ENCODE results near the gene CALML5. TPM values are rescaled to one million over a fixed set of nuclear protein-coding genes. Genes with fewer than 3 reads are reported as not detected.
A peak's percentile ranks its signal among the peaks of the same experiment; 100 is the strongest.

Gene CALML5
- total RNA-seq, 2 donors from 2014 or later = not detected

GRCh38 chr10:5458949-5459747 is 40.2 kb downstream of the CALML5 start:
- no peak for ATAC-seq
- intact Hi-C loops (cut with DNase I) = no loop called here

DNA sequence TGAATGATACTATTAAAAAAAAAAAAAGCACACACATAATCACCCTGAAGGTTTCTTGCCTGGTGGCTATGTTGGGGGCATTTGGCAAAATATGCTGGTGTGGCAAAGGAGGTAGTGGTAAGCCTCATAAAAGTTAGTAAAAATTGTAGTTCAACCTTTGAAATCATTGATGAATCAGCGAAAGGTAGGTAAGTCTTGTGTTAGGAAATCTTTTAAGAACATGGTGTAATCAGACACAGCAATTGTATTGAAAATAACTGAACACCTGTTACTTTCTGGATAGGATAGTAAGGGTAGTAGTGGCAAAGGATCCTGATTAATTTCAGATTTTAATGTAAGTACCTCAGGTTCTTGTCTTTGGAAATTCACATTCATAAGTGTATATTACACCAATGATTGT is 40.9 kb downstream of the CALML5 start:
- intact Hi-C loops (cut with DNase I) = no loop called here
- no peak for DNase-seq
- ATAC-seq = no peak

More at GRCh38 chr10:5458949-5459747, 40.2 kb downstream of the CALML5 start:
- DNase-seq = no peak

GRCh38 chr10:5457741-5458140 is 41.6 kb downstream of the CALML5 start:
- DNase-seq (no peak), ATAC-seq (no peak)
- intact Hi-C loops (cut with DNase I) = no loop called here

- intact Hi-C loops (cut with DNase I) = no loop called here
- ATAC-seq (no peak), DNase-seq (no peak)
Observed at GRCh38 chr10:5456563-5456962, 42.8 kb downstream of the CALML5 start.

DNA sequence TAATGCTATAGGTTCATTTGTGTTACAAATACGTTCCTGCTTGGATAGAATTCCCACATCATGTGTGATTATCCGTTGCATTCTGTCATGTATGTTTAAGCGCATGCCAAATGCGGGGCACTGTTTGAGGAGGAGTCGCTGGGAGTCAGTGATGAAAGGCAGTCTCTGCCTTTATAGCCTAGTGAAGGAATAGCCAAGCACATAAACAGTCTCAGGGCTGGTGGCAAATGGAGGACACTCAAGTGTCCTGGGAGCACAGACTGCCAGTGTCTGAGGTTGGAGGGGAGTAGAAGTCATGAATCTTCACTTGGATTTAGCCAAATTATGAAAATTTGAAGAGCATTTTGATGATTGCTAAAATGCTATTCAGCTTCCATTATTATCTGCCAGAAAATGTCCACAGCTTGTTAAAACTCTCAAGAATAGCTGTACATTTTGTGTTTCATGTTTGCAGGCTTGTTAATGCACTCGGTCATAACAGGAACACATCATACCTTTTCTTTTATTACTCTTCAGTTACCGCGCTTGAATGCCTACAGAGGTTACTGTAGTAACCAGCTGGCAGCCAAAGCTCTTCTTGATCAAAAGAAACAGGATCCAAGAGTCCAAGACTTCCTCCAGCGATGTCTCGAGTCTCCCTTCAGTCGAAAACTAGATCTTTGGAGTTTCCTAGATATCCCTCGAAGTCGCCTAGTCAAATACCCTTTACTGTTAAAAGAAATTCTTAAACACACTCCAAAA is 45.5 kb downstream of the CALML5 start:
- no peak for DNase-seq
- ATAC-seq = no peak
- intact Hi-C loops (cut with DNase I) = no loop called here

DNA sequence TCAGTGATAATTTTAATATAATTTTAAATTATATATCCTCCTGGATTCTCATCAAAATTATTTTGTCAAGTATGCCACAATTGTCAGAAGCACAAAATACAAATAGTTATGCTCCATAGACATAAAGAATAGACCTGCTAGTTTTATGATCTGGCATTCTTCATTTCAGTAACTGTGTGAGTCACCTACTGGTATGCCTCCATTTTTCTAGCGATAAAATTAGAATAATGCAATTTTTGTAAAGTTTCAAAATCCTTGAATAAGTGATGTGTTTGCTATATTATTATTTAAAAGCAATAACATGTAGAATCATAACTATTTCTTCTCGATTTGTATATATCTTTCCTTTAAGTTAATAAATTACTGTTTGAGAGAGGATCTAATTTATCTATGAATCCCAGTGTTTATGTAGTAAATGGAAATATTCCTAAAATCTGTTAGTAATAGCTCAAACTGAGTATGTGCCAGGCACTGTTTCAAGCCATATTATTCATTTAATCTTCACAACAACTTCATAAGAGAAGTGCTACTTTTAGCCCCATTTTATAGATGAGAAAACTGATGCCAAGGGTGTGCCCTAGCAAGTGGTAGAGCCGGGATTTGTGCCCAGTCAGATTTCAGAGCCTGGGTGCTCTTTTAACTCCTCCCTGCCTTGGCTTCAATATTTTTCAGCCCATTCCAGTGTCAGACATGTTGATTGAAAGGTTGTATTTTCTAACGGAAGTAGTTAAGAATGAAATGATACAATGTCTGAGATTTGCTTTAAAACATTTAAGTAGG is 48.6 kb downstream of the CALML5 start:
- intact Hi-C loops (cut with DNase I) = no loop called here
- DNase-seq (no peak), ATAC-seq (no peak)

GRCh38 chr10:5449823-5450222 is 49.5 kb downstream of the CALML5 start:
- intact Hi-C loops (cut with DNase I) = loop anchor here in 1 of 2 donors (10.0 kb wide), 1 partner anchor 425 kb away; no protein-coding TSS in a partner anchor
- DNase-seq (no peak), ATAC-seq (peak; percentile 35 to 76)

DNA sequence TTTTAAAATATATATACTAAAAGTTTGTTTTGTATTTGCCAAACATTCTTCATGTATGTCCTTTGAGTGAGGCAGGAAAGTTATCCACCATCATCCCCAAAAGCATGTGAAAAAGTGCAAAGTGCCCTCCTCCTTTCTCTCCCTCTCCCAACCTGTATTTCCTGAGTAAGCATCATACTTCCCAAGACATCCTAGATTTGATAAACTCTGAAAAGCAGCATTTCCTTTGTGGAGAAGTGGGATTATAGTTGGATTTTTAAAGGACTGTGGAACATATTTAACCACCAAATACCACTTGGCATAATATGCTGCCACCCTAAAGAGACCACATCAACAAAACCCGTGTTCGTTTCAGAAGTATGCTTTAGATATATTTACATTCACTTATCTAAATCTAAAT is 50.1 kb downstream of the CALML5 start:
- DNase-seq (no peak), ATAC-seq (no peak)
- intact Hi-C loops (cut with DNase I) = loop anchor here in 1 of 2 donors (10.0 kb wide), 1 partner anchor 426 kb away; no protein-coding TSS in a partner anchor

Other genes with a start within 250 kb of the CALML5 start
- not detected for gene UCN3, start 134.6 kb downstream of the CALML5 start, total RNA-seq
- gene TUBAL3, start 94.7 kb downstream of the CALML5 start, total RNA-seq = under 1 TPM; 0.21 to 0.31 TPM
- 10 to 100 TPM; 25.6 to 36.4 TPM for gene NET1, start 87.0 kb downstream of the CALML5 start, total RNA-seq
- gene CALML3, start 25.4 kb upstream of the CALML5 start, total RNA-seq = not detected
- gene ASB13, start 167.0 kb upstream of the CALML5 start, total RNA-seq = 10 to 100 TPM; 17.1 to 19.1 TPM
- gene TASOR2, start 185.3 kb upstream of the CALML5 start, total RNA-seq = 10 to 100 TPM; 32.1 to 49.2 TPM